ENCODE measurements around the gene JAKMIP2. TPM values are rescaled to one million over a fixed set of nuclear protein-coding genes. Genes with fewer than 3 reads are reported as not detected.

Gene JAKMIP2
- total and polyA plus RNA-seq, 2 donors (not counting 3 experiments of a cell fraction or from before 2014, with no cell fraction given): not detected

DNA sequence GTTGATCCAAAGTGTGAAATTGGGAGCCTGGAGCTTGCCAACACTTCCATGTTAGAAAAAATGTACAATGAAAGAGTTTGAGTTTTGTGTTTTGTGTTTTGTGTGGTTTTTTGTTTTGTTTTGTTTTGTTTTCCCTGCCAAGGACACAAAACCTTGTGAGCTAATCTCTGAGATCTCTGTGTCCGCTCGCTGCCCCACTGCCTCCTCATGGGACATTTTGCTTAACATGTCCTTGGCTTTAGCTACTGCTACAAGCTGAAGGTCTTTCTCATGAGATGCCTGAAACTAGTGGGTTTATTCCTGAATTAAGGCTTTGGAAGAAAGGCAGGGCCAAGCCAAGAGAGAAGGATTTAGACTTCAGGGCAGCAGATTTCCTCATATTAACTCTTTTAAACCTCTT lies 7.3 kb upstream of the JAKMIP2 start:
- no peaks in the 10 kb centered on the region for H3K36me3 ChIP-seq (ENCODE audit: control insufficient read depth in 2 of 2, extremely low read depth in 1 of 2, insufficient read depth in 2 of 2, low read length in 2 of 2)
- CTCF ChIA-PET: interaction anchor here (1.8 kb wide), 1 partner anchor 33 kb away, joined by 5 read pairs; no protein-coding TSS in a partner anchor
- H3K27me3 ChIP-seq (ENCODE audit: control insufficient read depth in 2 of 2, insufficient read depth in 2 of 2, low read length in 2 of 2): no peaks in the 10 kb centered on the region
- DNase-seq (ENCODE audit: low read depth, low spot score) (no peak), FAIRE-seq (no peak)
- no peaks in the 10 kb centered on the region for H3K79me2 ChIP-seq (ENCODE audit: control insufficient read depth, insufficient read depth, low read length)
- TF ChIP-seq FOS (IDR thresholded peaks at IDR 0.05; ENCODE audit: borderline replicate concordance, insufficient read depth, low read length): no peak
- no peak for TF ChIP-seq EZH2 (IDR thresholded peaks at IDR 0.05; ENCODE audit: borderline replicate concordance, low read depth, low read length, severe bottlenecking)
- no peak for TF ChIP-seq MYC (IDR thresholded peaks at IDR 0.05; ENCODE audit: low read depth, low read length)
- TF ChIP-seq GATA2 (IDR thresholded peaks at IDR 0.05; ENCODE audit: insufficient read depth, insufficient read length, low read depth, low read length): no peak
- no peak for TF ChIP-seq JUN (IDR thresholded peaks at IDR 0.05; ENCODE audit: borderline replicate concordance, insufficient read depth, insufficient read length, low read depth)
- no peak for TF ChIP-seq POLR2A (IDR thresholded peaks at IDR 0.05; ENCODE audit: low read depth, low read length)
- TF ChIP-seq, protein P1, sequence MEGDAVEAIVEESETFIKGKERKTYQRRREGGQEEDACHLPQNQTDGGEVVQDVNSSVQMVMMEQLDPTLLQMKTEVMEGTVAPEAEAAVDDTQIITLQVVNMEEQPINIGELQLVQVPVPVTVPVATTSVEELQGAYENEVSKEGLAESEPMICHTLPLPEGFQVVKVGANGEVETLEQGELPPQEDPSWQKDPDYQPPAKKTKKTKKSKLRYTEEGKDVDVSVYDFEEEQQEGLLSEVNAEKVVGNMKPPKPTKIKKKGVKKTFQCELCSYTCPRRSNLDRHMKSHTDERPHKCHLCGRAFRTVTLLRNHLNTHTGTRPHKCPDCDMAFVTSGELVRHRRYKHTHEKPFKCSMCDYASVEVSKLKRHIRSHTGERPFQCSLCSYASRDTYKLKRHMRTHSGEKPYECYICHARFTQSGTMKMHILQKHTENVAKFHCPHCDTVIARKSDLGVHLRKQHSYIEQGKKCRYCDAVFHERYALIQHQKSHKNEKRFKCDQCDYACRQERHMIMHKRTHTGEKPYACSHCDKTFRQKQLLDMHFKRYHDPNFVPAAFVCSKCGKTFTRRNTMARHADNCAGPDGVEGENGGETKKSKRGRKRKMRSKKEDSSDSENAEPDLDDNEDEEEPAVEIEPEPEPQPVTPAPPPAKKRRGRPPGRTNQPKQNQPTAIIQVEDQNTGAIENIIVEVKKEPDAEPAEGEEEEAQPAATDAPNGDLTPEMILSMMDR (IDR thresholded peaks at IDR 0.05; ENCODE audit: extremely low read depth in 1 of 2, insufficient read depth in 1 of 2, low read depth in 1 of 2, low read length in 2 of 2): no peak
- TF ChIP-seq POLR2AphosphoS5 (IDR thresholded peaks at IDR 0.05; ENCODE audit: insufficient read depth, low read depth, low read length): no peak
- TF ChIP-seq, protein P2, sequence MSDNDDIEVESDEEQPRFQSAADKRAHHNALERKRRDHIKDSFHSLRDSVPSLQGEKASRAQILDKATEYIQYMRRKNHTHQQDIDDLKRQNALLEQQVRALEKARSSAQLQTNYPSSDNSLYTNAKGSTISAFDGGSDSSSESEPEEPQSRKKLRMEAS (IDR thresholded peaks at IDR 0.05; ENCODE audit: insufficient read depth, insufficient read length): no peak
- no peak overlapping the region for H2AFZ ChIP-seq (ENCODE audit: low read depth, low read length)
- POLR2A ChIA-PET: no interaction called here
- H3K9me3 ChIP-seq (replicated peaks; ENCODE audit: control insufficient read depth, insufficient read depth, low read length): no peaks in the 10 kb centered on the region
- dilution Hi-C loops (cut with MboI; ENCODE audit: extremely low pct_ligation_motif_present, low sequenced_read_pairs) (no loop called here), intact Hi-C loops (cut with micrococcal nuclease) (no loop called here)
- H3K4me1 ChIP-seq (ENCODE audit: control insufficient read depth, extremely low read depth, insufficient read depth, low read length): no peaks in the 10 kb centered on the region
- no peak overlapping the region for H3K4me3 ChIP-seq (replicated peaks in 1 of 3; ENCODE audit: insufficient read depth in 1 of 3, low read depth in 1 of 3, low read length in 3 of 3)
- no peaks in the 10 kb centered on the region for H3K9me1 ChIP-seq (replicated peaks; ENCODE audit: control insufficient read depth, extremely low read depth, insufficient read depth, low read length)
- H4K20me1 ChIP-seq (replicated peaks; ENCODE audit: control insufficient read depth, extremely low read depth, insufficient read depth, low read length): no peaks in the 10 kb centered on the region
- no peak overlapping the region for H3K9ac ChIP-seq (replicated peaks; ENCODE audit: extremely low read depth, insufficient read depth, low read length)
- no peak overlapping the region for H3K27ac ChIP-seq (ENCODE audit: insufficient read depth, low read depth, low read length)
- no peak overlapping the region for H3K4me2 ChIP-seq (ENCODE audit: insufficient read depth, low read length)
- no TSS peak for BruUV-seq (replicated peaks)
